ENCODE measurements around the gene POLD1. TPM values are rescaled to one million over a fixed set of nuclear protein-coding genes. Genes with fewer than 3 reads are reported as not detected.

The POLD1 gene
- total and polyA plus RNA-seq, 4 donors, result 7.5 to 57.1 (median 8.2) TPM

GRCh38 chr19:50356691-50357177 lies 27.4 kb upstream of the POLD1 start:
- no peak for DNase-seq (ENCODE audit: low spot score)
- H3K27ac ChIP-seq (ENCODE audit: low read depth in 1 of 2, low read length in 2 of 2), result peak overlapping the region in 1 of 2 donors; percentile 88
- no peaks in the 10 kb centered on the region for H3K27me3 ChIP-seq (ENCODE audit: control insufficient read depth in 4 of 4, insufficient read depth in 4 of 4, low read length in 3 of 4)
- no peaks in the 10 kb centered on the region for H3K9me3 ChIP-seq (ENCODE audit: control insufficient read depth in 4 of 4, low read length in 3 of 4)
- WGBS, result 35% methylated on average over 13 of the region's 13 CpGs
- H3K36me3 ChIP-seq (ENCODE audit: control insufficient read depth in 4 of 4, insufficient read depth in 3 of 4, low read depth in 1 of 4, low read length in 3 of 4), result no peaks in the 10 kb centered on the region
- H3K4me3 ChIP-seq (ENCODE audit: low read depth in 1 of 3, low read length in 3 of 3), result peak overlapping the region in 1 of 3 donors; percentile 64
- peaks cover 0 to 10% (median 5%) of the 10 kb centered on the region in 4 donors for H3K4me1 ChIP-seq (ENCODE audit: control insufficient read depth in 4 of 4, insufficient read depth in 4 of 4, low read length in 3 of 4)
- no peak for TF ChIP-seq JUND (IDR thresholded peaks at IDR 0.05)
- TF ChIP-seq GABPA (IDR thresholded peaks at IDR 0.05 in 1 of 2, conservative IDR thresholded peaks at IDR 0.05 in 1 of 2), result no peak
- no peak for TF ChIP-seq HNF4G (IDR thresholded peaks at IDR 0.05)
- TF ChIP-seq ATF3 (IDR thresholded peaks at IDR 0.05), result no peak
- TF ChIP-seq NR2F2 (IDR thresholded peaks at IDR 0.05), result no peak
- TF ChIP-seq CTCF (IDR thresholded peaks at IDR 0.05; ENCODE audit: low read depth, low read length, missing input control), result no peak
- TF ChIP-seq, protein P1, sequence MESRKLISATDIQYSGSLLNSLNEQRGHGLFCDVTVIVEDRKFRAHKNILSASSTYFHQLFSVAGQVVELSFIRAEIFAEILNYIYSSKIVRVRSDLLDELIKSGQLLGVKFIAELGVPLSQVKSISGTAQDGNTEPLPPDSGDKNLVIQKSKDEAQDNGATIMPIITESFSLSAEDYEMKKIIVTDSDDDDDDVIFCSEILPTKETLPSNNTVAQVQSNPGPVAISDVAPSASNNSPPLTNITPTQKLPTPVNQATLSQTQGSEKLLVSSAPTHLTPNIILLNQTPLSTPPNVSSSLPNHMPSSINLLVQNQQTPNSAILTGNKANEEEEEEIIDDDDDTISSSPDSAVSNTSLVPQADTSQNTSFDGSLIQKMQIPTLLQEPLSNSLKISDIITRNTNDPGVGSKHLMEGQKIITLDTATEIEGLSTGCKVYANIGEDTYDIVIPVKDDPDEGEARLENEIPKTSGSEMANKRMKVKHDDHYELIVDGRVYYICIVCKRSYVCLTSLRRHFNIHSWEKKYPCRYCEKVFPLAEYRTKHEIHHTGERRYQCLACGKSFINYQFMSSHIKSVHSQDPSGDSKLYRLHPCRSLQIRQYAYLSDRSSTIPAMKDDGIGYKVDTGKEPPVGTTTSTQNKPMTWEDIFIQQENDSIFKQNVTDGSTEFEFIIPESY (IDR thresholded peaks at IDR 0.05), result no peak
- peak overlapping the region in 1 of 2 donors; percentile 92 for H3K9ac ChIP-seq (ENCODE audit: low read depth in 1 of 2, low read length in 2 of 2)

DNA sequence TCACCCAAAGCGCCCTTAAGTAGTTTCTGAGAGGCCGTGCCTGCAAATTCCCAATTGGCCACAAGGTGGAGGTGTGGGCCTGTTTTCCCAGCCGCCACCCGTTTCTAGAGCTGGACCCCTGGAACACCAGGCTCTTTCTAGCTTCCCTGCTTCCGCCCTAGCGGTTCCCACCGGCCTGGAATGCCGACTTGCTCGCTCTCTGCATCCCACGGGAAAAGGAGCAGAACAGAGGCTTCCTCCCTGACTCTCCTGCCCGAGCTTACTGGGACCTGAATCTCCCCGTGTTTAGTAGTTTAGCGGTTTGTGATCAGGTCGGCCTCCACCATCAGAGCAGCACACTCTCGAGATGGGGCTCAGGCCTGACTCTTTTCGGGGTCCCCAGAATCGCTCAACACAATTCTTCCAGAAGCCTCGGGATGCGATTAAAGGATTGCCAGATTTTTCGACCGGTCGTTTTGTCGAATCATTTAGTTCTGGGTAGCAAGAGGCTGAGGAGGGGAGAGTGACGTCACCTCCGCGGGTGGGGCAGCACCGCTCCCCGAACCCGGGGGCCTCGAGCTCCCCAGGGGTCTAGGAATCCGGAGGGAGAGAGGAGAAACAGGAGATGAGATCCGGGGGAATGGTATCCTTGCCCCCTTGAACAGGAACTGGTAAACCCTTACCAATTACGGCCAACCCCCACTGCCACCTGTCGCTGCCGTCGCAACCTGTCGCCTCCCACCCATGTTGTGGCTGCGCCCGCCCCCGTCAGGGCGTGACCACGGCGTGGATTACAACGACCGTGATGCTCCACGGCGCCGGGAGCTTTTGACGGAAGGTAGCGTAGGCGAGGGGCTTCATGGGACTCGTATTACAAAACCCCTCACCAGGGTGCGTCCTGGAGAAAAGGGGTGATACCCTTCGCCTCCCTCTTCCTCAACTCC lies 26.7 kb upstream of the POLD1 start:
- no peaks in the 10 kb centered on the region for H3K9me3 ChIP-seq (ENCODE audit: control insufficient read depth in 4 of 4, low read length in 3 of 4)
- H3K27ac ChIP-seq (ENCODE audit: low read depth in 1 of 2, low read length in 2 of 2), result peak overlapping the region; percentile 88 to 89
- peak; percentile 81 for TF ChIP-seq CTCF (IDR thresholded peaks at IDR 0.05; ENCODE audit: low read depth, low read length, missing input control)
- TF ChIP-seq SP1 (IDR thresholded peaks at IDR 0.05), result no peak
- TF ChIP-seq FOXA2 (IDR thresholded peaks at IDR 0.05), result no peak
- TF ChIP-seq NR2F2 (IDR thresholded peaks at IDR 0.05), result no peak
- TF ChIP-seq MAX (IDR thresholded peaks at IDR 0.05), result no peak
- TF ChIP-seq GABPA (IDR thresholded peaks at IDR 0.05 in 1 of 2, conservative IDR thresholded peaks at IDR 0.05 in 1 of 2), result no peak
- TF ChIP-seq, protein P2, sequence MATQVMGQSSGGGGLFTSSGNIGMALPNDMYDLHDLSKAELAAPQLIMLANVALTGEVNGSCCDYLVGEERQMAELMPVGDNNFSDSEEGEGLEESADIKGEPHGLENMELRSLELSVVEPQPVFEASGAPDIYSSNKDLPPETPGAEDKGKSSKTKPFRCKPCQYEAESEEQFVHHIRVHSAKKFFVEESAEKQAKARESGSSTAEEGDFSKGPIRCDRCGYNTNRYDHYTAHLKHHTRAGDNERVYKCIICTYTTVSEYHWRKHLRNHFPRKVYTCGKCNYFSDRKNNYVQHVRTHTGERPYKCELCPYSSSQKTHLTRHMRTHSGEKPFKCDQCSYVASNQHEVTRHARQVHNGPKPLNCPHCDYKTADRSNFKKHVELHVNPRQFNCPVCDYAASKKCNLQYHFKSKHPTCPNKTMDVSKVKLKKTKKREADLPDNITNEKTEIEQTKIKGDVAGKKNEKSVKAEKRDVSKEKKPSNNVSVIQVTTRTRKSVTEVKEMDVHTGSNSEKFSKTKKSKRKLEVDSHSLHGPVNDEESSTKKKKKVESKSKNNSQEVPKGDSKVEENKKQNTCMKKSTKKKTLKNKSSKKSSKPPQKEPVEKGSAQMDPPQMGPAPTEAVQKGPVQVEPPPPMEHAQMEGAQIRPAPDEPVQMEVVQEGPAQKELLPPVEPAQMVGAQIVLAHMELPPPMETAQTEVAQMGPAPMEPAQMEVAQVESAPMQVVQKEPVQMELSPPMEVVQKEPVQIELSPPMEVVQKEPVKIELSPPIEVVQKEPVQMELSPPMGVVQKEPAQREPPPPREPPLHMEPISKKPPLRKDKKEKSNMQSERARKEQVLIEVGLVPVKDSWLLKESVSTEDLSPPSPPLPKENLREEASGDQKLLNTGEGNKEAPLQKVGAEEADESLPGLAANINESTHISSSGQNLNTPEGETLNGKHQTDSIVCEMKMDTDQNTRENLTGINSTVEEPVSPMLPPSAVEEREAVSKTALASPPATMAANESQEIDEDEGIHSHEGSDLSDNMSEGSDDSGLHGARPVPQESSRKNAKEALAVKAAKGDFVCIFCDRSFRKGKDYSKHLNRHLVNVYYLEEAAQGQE (IDR thresholded peaks at IDR 0.05), result no peak
- peak; percentile 79 to 90 for TF ChIP-seq RAD21 (IDR thresholded peaks at IDR 0.05)
- TF ChIP-seq TAF1 (conservative IDR thresholded peaks at IDR 0.05), result no peak
- TF ChIP-seq EGR1 (IDR thresholded peaks at IDR 0.05; ENCODE audit: low read depth in 2 of 2), result peak in 1 of 2 donors; percentile 64
- peak in 1 of 2 donors; percentile 80 for TF ChIP-seq JUND (IDR thresholded peaks at IDR 0.05)
- TF ChIP-seq HNF4A (conservative IDR thresholded peaks at IDR 0.05), result no peak
- DNase-seq (ENCODE audit: low spot score), result peak; percentile 82
- H3K4me1 ChIP-seq (ENCODE audit: control insufficient read depth in 4 of 4, insufficient read depth in 4 of 4, low read length in 3 of 4), result peaks cover 0 to 10% (median 5%) of the 10 kb centered on the region in 4 donors
- H3K9ac ChIP-seq (ENCODE audit: low read depth in 1 of 2, low read length in 2 of 2), result peak overlapping the region; percentile 80 to 92
- H3K4me3 ChIP-seq (ENCODE audit: low read depth in 1 of 3, low read length in 3 of 3), result peak overlapping the region; percentile 52 to 64 (median 60)
- H3K36me3 ChIP-seq (ENCODE audit: control insufficient read depth in 4 of 4, insufficient read depth in 3 of 4, low read depth in 1 of 4, low read length in 3 of 4), result no peaks in the 10 kb centered on the region
- 16% methylated on average over 54 of the region's 54 CpGs for WGBS
- H3K27me3 ChIP-seq (ENCODE audit: control insufficient read depth in 4 of 4, insufficient read depth in 4 of 4, low read length in 3 of 4), result no peaks in the 10 kb centered on the region

Measured in liver (tissue), 9 donors.